ENCODE results near the gene ARIH2. TPM values are rescaled to one million over a fixed set of nuclear protein-coding genes. Genes with fewer than 3 reads are reported as not detected.

Gene ARIH2
- total and polyA plus RNA-seq, 2 of the 8 experiments (the other 6 are each of a cell fraction or from before 2014, with no cell fraction given), result 72.9 to 136 TPM

DNA sequence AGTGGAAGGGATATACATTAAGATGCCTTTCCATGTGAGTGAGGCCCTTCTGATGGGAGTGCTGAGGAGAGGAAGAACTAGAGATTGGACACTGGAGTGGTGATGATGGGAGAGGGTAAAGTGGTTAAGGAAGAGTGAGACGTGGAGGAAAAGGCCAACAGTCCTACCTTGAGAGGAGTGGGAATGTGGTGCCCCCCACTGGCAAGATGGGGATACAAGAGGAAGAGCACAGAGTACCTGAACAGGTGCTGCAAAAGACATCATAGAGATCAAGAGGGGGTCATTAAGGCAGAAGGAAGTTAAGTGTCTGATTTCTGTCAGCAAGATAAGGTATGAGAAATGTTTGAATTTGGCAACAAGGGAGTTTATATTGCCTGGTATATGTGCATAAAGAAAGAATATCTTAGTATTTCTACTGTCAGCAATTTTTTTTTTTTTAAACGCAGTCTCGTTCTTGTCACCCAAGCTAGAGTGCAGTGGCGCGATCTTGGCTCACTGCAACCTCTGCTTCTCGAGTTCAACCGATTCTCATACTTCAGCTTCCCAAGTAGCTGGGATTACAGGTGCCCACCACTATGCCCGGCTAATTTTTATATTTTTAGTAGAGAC, 34.0 kb downstream of the ARIH2 start:
- peak; percentile 98 for FAIRE-seq
- peak; percentile 7 to 79 for DNase-seq (ENCODE audit: low read depth in 1 of 2, low spot score in 2 of 2)
- H2AFZ ChIP-seq (ENCODE audit: low read length), result no peak overlapping the region
- no peak overlapping the region for H4K91ac ChIP-seq (replicated peaks; ENCODE audit: insufficient read length, low read length)
- H2BK12ac ChIP-seq (ENCODE audit: low read depth, low read length), result no peak overlapping the region
- no peak overlapping the region for H3K56ac ChIP-seq (replicated peaks; ENCODE audit: insufficient read length, low read depth, low read length)
- H3K9me3 ChIP-seq (ENCODE audit: insufficient read depth in 2 of 2, low read depth in 1 of 2, low read length in 1 of 2), result no peaks in the 10 kb centered on the region
- no peak overlapping the region for H3K4me3 ChIP-seq (ENCODE audit: extremely low read depth in 1 of 4, insufficient read depth in 2 of 4, low read depth in 3 of 4, low read length in 4 of 4)
- H3K23me2 ChIP-seq (ENCODE audit: low read depth, low read length), result no peaks in the 10 kb centered on the region
- no peak overlapping the region for H4K8ac ChIP-seq (ENCODE audit: extremely low read depth, insufficient read depth, low read length)
- no peaks in the 10 kb centered on the region; the same call in 1 of the 2 replicates for H3K79me1 ChIP-seq (ENCODE audit: low read depth, low read length)
- no peak overlapping the region for H4K5ac ChIP-seq (ENCODE audit: insufficient read length, low read depth, low read length)
- no peak overlapping the region for H3K27ac ChIP-seq (ENCODE audit: low read depth, low read length)
- H2BK20ac ChIP-seq (ENCODE audit: low read length), result no peak overlapping the region
- WGBS, 2 experiments (ENCODE audit: extremely low coverage in 1 of 2, insufficient coverage in 1 of 2, insufficient read length in 1 of 2, insufficient replicate concordance in 2 of 2, low coverage in 1 of 2, low lambda C conversion rate in 2 of 2, missing lambda C conversion rate in 1 of 2), result 91% methylated on average over 8 of the region's 8 CpGs; no CpG with 5 or more reads in 1 of the 2 experiments
- no peaks in the 10 kb centered on the region for H3K27me3 ChIP-seq (replicated peaks in 1 of 4; ENCODE audit: control insufficient read depth in 3 of 4, extremely low read depth in 1 of 4, insufficient read depth in 3 of 4, low read length in 3 of 4)
- H2AK5ac ChIP-seq (ENCODE audit: low read depth, low read length), result no peak overlapping the region
- peaks cover 0 to 5% of the 10 kb centered on the region in 2 experiments for H4K20me1 ChIP-seq (replicated peaks in 1 of 2; ENCODE audit: control insufficient read depth in 1 of 2, insufficient read depth in 2 of 2, low read length in 2 of 2)
- no peak overlapping the region for H3K9ac ChIP-seq (replicated peaks in 1 of 4; ENCODE audit: extremely low read depth in 1 of 4, low read depth in 3 of 4, low read length in 3 of 4)
- no peak overlapping the region for H2BK15ac ChIP-seq (ENCODE audit: low read length)
- no peak overlapping the region for H2BK120ac ChIP-seq (replicated peaks; ENCODE audit: low read depth, low read length)
- TF ChIP-seq PHF8 (conservative IDR thresholded peaks at IDR 0.05; ENCODE audit: low read depth, low read length) (no peak), TCF12 (IDR thresholded peaks at IDR 0.05; ENCODE audit: low read depth, low read length) (no peak), KDM4A (IDR thresholded peaks at IDR 0.05; ENCODE audit: low read depth, low read length, severe bottlenecking) (no peak), RAD21 (IDR thresholded peaks at IDR 0.05 in 1 of 2, conservative IDR thresholded peaks at IDR 0.05 in 1 of 2; ENCODE audit: low read depth in 2 of 2, low read length in 2 of 2) (peak; percentile 83)
- TF ChIP-seq, protein P1, sequence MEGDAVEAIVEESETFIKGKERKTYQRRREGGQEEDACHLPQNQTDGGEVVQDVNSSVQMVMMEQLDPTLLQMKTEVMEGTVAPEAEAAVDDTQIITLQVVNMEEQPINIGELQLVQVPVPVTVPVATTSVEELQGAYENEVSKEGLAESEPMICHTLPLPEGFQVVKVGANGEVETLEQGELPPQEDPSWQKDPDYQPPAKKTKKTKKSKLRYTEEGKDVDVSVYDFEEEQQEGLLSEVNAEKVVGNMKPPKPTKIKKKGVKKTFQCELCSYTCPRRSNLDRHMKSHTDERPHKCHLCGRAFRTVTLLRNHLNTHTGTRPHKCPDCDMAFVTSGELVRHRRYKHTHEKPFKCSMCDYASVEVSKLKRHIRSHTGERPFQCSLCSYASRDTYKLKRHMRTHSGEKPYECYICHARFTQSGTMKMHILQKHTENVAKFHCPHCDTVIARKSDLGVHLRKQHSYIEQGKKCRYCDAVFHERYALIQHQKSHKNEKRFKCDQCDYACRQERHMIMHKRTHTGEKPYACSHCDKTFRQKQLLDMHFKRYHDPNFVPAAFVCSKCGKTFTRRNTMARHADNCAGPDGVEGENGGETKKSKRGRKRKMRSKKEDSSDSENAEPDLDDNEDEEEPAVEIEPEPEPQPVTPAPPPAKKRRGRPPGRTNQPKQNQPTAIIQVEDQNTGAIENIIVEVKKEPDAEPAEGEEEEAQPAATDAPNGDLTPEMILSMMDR (IDR thresholded peaks at IDR 0.05; ENCODE audit: control extremely low read depth in 1 of 3, insufficient read depth in 1 of 3, low read depth in 1 of 3, low read length in 3 of 3), result peak; percentile 62 to 91 (median 78)
- peaks cover 0 to 7% (median 0%) of the 10 kb centered on the region in 4 experiments; a peak in 2 of 7 replicates for H3K4me1 ChIP-seq (replicated peaks in 1 of 4; ENCODE audit: control insufficient read depth in 3 of 4, insufficient read depth in 4 of 4, low read length in 3 of 4)
- H2BK5ac ChIP-seq (ENCODE audit: low read depth, low read length), result no peak overlapping the region
- H3K36me3 ChIP-seq (ENCODE audit: control insufficient read depth in 2 of 4, insufficient read depth in 4 of 4, low read length in 3 of 4), result peaks cover 0 to 3% (median 0%) of the 10 kb centered on the region in 4 experiments; a peak in 2 of 8 replicates
- ChIA-PET CTCF (ENCODE audit: partially characterized antibody) (interaction anchor here (0.6 to 6.1 kb wide), 19 partner anchors 9 to 279 kb away, joined by 3 to 53 read pairs (median 3); no protein-coding TSS in a partner anchor), POLR2A (ENCODE audit: partially characterized antibody) (interaction anchor here (1.0 to 1.1 kb wide), 2 partner anchors 11 to 69 kb away, joined by 3 to 5 read pairs; partner anchors contain the start of gene NDUFAF3)
- no peak overlapping the region for H3K4ac ChIP-seq (replicated peaks; ENCODE audit: insufficient read length, low read depth, low read length)
- no peak overlapping the region for H3K14ac ChIP-seq (ENCODE audit: insufficient read length)
- no peak overlapping the region for H3K18ac ChIP-seq (ENCODE audit: extremely low read depth, low read length)
- H3K23ac ChIP-seq (ENCODE audit: insufficient read length), result no peak overlapping the region
- peaks cover 0 to 54% of the 10 kb centered on the region in 2 experiments; a peak in 2 of 4 replicates for H3K79me2 ChIP-seq (ENCODE audit: control insufficient read depth in 1 of 2, insufficient read depth in 2 of 2, low read length in 2 of 2)
- H3K4me2 ChIP-seq (ENCODE audit: insufficient read depth in 1 of 2, low read depth in 2 of 2, low read length in 2 of 2), result no peak overlapping the region

Data from H1 (cell line).